Measurements from ENCODE around the gene LRRC32.

DNA sequence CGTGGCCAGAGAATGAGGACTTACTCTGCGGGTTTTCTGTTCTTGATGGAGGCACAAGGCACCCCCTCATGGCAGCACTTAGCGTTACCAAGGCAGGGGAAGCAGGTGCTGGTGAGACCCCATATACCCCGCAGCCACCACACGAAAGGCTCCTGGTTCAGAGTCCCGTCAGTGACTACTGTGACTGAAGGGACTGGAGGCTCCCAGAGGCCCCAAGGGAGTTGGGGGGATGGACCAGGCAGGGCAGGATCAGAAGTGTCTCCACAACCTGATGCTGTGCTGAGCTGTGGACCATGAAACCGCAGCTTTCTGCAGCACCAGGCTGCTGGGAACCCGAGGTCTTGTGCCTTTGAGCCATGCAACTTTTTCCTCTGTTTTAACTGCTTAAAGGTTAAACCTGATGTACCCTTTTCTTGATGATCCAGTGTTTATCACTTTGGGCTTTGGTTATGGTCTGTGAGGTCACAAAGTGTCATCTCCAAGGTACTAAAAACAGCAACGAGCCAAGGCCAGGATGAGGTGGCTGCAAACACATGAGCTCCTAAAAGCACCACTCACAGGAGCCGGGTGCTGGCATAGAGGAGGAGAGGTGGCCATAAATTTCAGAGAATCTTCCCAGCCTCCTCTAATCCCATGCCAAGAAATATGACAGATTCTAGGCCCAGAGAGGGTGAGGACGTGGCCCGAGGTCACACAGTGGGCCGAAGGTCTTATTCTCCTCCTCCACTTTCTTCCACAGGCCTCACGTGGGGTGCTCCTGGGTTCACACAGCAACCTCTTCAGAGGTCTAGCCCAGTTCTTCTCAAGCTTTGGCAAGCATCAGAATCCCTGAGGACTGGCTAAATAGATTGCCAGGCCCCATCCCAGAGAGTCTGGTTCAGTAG is 4.2 kb upstream of the LRRC32 start:
- TF ChIP-seq, protein P1, sequence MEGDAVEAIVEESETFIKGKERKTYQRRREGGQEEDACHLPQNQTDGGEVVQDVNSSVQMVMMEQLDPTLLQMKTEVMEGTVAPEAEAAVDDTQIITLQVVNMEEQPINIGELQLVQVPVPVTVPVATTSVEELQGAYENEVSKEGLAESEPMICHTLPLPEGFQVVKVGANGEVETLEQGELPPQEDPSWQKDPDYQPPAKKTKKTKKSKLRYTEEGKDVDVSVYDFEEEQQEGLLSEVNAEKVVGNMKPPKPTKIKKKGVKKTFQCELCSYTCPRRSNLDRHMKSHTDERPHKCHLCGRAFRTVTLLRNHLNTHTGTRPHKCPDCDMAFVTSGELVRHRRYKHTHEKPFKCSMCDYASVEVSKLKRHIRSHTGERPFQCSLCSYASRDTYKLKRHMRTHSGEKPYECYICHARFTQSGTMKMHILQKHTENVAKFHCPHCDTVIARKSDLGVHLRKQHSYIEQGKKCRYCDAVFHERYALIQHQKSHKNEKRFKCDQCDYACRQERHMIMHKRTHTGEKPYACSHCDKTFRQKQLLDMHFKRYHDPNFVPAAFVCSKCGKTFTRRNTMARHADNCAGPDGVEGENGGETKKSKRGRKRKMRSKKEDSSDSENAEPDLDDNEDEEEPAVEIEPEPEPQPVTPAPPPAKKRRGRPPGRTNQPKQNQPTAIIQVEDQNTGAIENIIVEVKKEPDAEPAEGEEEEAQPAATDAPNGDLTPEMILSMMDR (IDR thresholded peaks at IDR 0.05; ENCODE audit: insufficient read depth, low read depth, low read length) = no peak
- no peak for TF ChIP-seq EZH2 (IDR thresholded peaks at IDR 0.05; ENCODE audit: insufficient read depth, low read length)

All from astrocyte (in vitro differentiated cells and primary cell).